ENCODE results near the gene SNX25.

The SNX25 gene

DNA sequence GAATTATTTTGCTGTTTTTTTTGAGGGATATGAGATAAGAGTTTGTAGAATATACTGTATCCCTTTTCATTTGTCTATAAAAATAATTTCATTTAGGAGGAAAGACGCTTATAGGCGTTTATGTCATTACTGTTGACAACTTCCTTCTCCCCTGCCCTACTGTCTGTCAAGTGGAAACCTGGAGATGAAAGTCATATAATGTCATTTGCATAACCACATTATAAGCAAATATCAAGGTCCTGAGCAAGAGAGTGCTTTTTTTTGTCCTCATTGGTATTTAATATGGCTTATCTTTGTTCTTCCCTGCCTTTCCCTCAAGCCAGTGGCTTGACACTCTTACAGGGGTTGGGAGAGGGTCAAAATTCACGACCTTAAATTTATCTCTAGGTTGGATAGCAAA, 130.5 kb downstream of the SNX25 start:
- TF ChIP-seq CTCF (IDR thresholded peaks at IDR 0.05; ENCODE audit: insufficient read depth, low read depth, low read length, missing control alignments): no peak
- no peak overlapping the region for H3K4me3 ChIP-seq (ENCODE audit: low read length)
- no peak for DNase-seq (ENCODE audit: low read depth)

DNA sequence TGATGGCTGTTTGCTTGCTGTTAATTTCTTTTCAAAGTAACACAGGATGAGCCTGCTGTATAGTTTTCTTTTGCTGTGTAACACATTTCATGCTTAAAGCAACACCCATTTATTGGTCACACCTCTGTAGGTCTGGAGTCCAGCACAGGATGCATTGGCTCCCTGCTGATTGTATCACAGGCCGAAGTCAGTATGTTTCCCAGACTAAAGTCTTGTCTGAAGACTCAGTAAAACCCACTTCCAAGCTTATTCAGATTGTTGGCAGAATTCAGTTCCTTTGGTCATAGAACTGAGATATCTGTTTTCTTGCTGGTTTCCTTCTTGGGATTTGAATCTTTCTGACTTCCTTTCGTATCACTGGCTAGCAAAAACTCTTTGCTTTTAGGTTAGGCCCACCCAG, 132.0 kb downstream of the SNX25 start:
- no peak for TF ChIP-seq CTCF (IDR thresholded peaks at IDR 0.05; ENCODE audit: insufficient read depth, low read depth, low read length, missing control alignments)

DNA sequence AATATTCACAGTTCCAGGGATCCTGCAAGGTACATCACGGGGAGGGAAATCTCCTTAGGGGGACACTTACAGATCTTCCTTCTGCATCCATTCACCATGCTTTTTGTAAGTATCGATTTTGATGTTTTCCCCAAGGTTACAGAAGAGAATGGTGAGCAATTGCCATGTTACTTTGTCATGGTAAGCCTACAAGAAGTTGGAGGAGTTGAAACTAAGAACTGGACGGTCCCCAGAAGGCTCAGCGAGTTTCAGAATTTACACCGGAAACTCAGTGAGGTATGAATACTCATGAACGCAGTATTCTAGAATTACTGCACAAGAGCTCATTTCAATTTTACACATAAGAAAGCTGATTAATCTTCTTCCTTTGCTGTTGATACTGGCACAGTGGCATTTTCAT, 132.4 kb downstream of the SNX25 start:
- no peak overlapping the region for H3K4me3 ChIP-seq (ENCODE audit: low read length)
- TF ChIP-seq CTCF (IDR thresholded peaks at IDR 0.05; ENCODE audit: insufficient read depth, low read depth, low read length, missing control alignments): no peak
- DNase-seq (ENCODE audit: low read depth): no peak

More for the DNA sequence above, 132.0 kb downstream of the SNX25 start:
- H3K4me3 ChIP-seq (ENCODE audit: low read length): no peak overlapping the region
- no peak for DNase-seq (ENCODE audit: low read depth)

DNA sequence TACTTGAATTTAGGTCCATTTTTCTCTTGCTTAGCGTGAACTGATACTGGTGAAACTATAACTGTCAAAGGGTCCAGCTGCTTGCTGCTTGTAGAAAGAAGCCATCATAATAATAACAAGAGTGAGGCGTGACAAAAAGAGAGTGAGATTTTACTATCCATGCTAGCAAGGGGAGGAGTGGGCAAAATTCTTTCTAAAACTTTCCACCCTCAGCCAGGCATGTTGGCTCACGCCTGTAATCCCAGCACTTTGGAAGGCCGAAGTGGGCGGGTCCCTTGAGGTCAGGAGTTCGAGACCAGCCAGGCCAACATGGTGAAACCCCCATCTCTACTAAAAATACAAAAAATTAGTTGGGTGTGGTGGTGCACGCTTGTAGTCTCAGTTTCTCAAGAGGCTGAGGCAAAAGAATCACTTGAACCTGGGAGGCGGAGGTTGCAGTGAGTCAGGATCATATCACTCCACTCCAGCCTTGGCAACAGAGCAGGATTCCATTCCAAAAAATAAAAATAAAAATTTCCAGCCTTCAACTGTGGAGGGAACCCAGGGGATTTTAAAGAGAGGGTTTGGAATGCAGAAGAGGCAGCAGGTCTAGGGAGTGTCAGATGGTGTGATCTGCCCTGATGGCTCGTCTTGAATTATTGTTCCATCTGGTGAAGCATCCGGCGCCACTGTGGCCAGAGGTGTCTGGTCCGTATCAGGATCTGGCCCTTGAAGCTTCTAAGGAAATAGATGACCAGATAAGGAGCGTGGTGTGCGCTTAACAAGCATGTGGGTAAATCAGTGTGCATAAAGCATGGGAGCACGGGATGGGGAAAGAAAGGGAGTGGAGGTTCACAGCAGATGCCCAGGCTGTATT, 134.6 kb downstream of the SNX25 start:
- no peak for TF ChIP-seq CTCF (IDR thresholded peaks at IDR 0.05; ENCODE audit: insufficient read depth, low read depth, low read length, missing control alignments)
- H3K4me3 ChIP-seq (ENCODE audit: low read length): no peak overlapping the region
- no peak for DNase-seq (ENCODE audit: low read depth)

DNA sequence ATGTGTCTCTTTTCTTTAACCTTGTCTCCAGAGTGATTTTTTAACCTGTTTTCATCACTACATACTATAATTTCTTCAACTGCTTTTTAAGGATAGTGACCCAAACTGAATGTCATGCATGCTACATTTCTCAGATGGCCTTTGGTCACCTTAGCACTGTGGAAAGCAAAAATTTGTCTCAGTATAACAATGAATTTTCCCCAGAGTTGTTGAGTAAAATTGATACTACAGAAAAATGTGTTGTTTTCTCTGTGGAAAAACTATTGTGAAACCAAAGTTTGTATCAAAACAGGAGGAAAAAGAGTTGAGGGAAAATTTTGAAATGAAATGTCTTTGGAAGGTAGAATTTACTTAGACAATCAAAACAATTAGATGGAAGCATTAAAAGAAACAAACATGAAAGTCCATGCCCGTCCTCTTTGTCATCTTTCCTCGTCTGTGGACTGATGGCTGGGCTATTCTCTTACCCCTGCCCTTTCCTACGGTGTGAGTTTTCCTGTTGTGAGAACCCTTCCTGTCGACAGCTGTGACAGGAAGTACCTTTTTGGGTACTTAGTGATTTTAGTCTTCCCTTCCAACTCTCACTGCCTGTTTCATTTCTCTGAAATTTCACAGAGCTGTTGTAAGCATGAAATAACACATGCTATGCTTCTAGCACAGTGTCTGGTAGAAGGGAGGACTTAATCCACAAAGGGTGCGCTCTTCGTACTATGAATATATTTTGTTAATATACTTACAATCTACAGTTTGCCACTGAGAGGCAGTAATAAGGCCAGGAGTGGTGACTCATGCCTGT, 135.5 kb downstream of the SNX25 start:
- DNase-seq (ENCODE audit: low read depth): no peak
- TF ChIP-seq CTCF (IDR thresholded peaks at IDR 0.05; ENCODE audit: insufficient read depth, low read depth, low read length, missing control alignments): no peak
- H3K4me3 ChIP-seq (ENCODE audit: low read length): no peak overlapping the region

DNA sequence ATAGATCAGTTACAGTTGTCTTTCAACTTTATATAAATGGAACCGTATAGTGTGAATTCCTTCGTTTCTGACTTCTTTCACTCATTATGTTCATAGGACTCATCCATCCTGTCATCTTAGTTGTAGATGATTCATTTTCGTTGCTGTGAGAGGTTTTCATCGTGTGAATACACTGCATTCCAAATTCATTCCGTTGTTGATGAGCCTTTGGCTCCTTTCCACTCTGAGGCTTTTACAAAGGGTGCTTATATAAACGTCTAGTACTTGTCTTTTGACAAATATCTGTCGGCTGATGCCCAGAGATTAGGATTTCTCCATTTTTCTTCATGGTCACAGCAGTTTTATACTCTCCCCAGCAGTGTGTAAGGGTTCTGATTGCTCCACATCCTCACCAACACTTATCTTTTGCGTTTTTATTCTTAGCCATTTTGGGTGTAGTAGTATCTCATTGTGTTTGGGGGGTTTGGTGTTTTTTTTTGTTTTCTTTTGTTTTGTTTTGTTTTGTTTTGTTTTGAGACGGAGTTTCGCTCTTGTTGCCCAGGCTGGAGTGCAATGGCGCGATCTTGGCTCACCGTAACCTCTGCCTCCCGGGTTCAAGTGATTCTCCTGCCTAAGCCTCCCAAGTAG, 137.7 kb downstream of the SNX25 start:
- TF ChIP-seq CTCF (IDR thresholded peaks at IDR 0.05; ENCODE audit: insufficient read depth, low read depth, low read length, missing control alignments): no peak
- no peak for DNase-seq (ENCODE audit: low read depth)
- H3K4me3 ChIP-seq (ENCODE audit: low read length): no peak overlapping the region

Data from epithelial cell of esophagus (primary cell).